H1 (cell line): ENCODE data around the gene ECPAS.

Experiments used
- CHD7 ChIP-seq: fragments of 300-600 bp; sonication (generic); IDR thresholded peaks from 2 replicates; pipeline ENCODE4 v1.7.1; 2012; ENCODE audit warnings: low read length, moderate library complexity, mild to moderate bottlenecking, inconsistent platforms; ENCODE audit not compliant: insufficient replicate concordance
- CREB1 ChIP-seq: IDR thresholded peaks from 2 replicates; pipeline ENCODE4 v1.6.1; 2012; ENCODE audit warnings: inconsistent platforms
- EP300 ChIP-seq, 2 experiments: IDR thresholded peaks; 1 replicate in 1 of 2; 2 replicates in 1 of 2; pipeline ENCODE4 v1.6.1; 2011 to 2012; ENCODE audit warnings: low read depth in 2 of 2, low read length in 2 of 2, mild to moderate bottlenecking in 2 of 2, borderline replicate concordance in 1 of 2, inconsistent platforms in 1 of 2, moderate library complexity in 1 of 2
- EZH2 ChIP-seq: fragments of 200-600 bp; sonication (generic); IDR thresholded peaks from 2 replicates; pipeline ENCODE4 v1.7.1; 2012; ENCODE audit warnings: low read depth, mild to moderate bottlenecking, moderate library complexity, low read length, inconsistent platforms; ENCODE audit not compliant: severe bottlenecking
- JUN ChIP-seq: IDR thresholded peaks from 2 replicates; pipeline ENCODE4 v1.6.1; 2011; ENCODE audit warnings: low read depth, mild to moderate bottlenecking, improper control_type of control experiment, low read length
- JUND ChIP-seq: IDR thresholded peaks from 2 replicates; pipeline ENCODE4 v1.6.1; 2011; ENCODE audit warnings: mild to moderate bottlenecking, improper control_type of control experiment, low read length
- KDM1A ChIP-seq: fragments of 200-600, 300-600 bp; sonication (generic); IDR thresholded peaks from 2 replicates; pipeline ENCODE4 v1.7.1; 2016; ENCODE audit warnings: mild to moderate bottlenecking, low read length, borderline replicate concordance
- MAFK ChIP-seq: IDR thresholded peaks from 2 replicates; pipeline ENCODE4 v1.6.1; 2012; ENCODE audit warnings: low read depth, mild to moderate bottlenecking, improper control_type of control experiment, low read length
- POLR2A ChIP-seq, 2 experiments: IDR thresholded peaks; 1 replicate in 1 of 2; 2 replicates in 1 of 2; pipeline ENCODE4 v1.6.1; 2011; ENCODE audit warnings: low read depth in 2 of 2, low read length in 2 of 2, mild to moderate bottlenecking in 2 of 2; ENCODE audit errors: control extremely low read depth in 1 of 2
- POLR2AphosphoS5 ChIP-seq: IDR thresholded peaks from 2 replicates; pipeline ENCODE4 v1.6.1; 2011; ENCODE audit warnings: low read depth, low read length
- RFX5 ChIP-seq: IDR thresholded peaks from 2 replicates; pipeline ENCODE4 v1.6.1; 2011; ENCODE audit warnings: low read depth, low read length, improper control_type of control experiment, borderline replicate concordance
- TCF12 ChIP-seq: IDR thresholded peaks from 2 replicates; pipeline ENCODE4 v1.6.1; 2011; ENCODE audit warnings: low read depth, mild to moderate bottlenecking, low read length
- TF ChIP-seq, protein P1 (sequence below), 3 experiments: IDR thresholded peaks; 1 replicate in 2 of 3; 2 replicates in 1 of 3; pipeline versions ENCODE4 v1.5.1 to v1.6.1; 2011; ENCODE audit warnings: low read length in 3 of 3, mild to moderate bottlenecking in 3 of 3, inconsistent platforms in 2 of 3, low read depth in 1 of 3, moderate library complexity in 1 of 3; ENCODE audit not compliant: insufficient read depth in 1 of 3; ENCODE audit errors: control extremely low read depth in 1 of 3
- TF ChIP-seq, protein P2 (sequence below): IDR thresholded peaks from 2 replicates; pipeline ENCODE4 v1.6.1; 2011; ENCODE audit warnings: low read length, improper control_type of control experiment

GRCh38 chr9:111414406-111414805 is 69.8 kb downstream of the ECPAS start:
- TF ChIP-seq EP300 (IDR thresholded peaks at IDR 0.05; ENCODE audit: borderline replicate concordance in 1 of 2, low read depth in 2 of 2, low read length in 2 of 2) (no peak), POLR2AphosphoS5 (no peak), EZH2 (no peak), MAFK (no peak), KDM1A (no peak), RFX5 (no peak), CREB1 (no peak), POLR2A (IDR thresholded peaks at IDR 0.05; ENCODE audit: control extremely low read depth in 1 of 2, low read depth in 2 of 2, low read length in 2 of 2) (no peak), JUN (no peak), TCF12 (no peak), JUND (no peak), CHD7 (no peak)
- TF ChIP-seq, protein P1, sequence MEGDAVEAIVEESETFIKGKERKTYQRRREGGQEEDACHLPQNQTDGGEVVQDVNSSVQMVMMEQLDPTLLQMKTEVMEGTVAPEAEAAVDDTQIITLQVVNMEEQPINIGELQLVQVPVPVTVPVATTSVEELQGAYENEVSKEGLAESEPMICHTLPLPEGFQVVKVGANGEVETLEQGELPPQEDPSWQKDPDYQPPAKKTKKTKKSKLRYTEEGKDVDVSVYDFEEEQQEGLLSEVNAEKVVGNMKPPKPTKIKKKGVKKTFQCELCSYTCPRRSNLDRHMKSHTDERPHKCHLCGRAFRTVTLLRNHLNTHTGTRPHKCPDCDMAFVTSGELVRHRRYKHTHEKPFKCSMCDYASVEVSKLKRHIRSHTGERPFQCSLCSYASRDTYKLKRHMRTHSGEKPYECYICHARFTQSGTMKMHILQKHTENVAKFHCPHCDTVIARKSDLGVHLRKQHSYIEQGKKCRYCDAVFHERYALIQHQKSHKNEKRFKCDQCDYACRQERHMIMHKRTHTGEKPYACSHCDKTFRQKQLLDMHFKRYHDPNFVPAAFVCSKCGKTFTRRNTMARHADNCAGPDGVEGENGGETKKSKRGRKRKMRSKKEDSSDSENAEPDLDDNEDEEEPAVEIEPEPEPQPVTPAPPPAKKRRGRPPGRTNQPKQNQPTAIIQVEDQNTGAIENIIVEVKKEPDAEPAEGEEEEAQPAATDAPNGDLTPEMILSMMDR (IDR thresholded peaks at IDR 0.05; ENCODE audit: control extremely low read depth in 1 of 3, insufficient read depth in 1 of 3, low read depth in 1 of 3, low read length in 3 of 3) = no peak
- TF ChIP-seq, protein P2, sequence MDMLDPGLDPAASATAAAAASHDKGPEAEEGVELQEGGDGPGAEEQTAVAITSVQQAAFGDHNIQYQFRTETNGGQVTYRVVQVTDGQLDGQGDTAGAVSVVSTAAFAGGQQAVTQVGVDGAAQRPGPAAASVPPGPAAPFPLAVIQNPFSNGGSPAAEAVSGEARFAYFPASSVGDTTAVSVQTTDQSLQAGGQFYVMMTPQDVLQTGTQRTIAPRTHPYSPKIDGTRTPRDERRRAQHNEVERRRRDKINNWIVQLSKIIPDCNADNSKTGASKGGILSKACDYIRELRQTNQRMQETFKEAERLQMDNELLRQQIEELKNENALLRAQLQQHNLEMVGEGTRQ = no peak
